ENCODE data around the gene CREB3L1.

DNA sequence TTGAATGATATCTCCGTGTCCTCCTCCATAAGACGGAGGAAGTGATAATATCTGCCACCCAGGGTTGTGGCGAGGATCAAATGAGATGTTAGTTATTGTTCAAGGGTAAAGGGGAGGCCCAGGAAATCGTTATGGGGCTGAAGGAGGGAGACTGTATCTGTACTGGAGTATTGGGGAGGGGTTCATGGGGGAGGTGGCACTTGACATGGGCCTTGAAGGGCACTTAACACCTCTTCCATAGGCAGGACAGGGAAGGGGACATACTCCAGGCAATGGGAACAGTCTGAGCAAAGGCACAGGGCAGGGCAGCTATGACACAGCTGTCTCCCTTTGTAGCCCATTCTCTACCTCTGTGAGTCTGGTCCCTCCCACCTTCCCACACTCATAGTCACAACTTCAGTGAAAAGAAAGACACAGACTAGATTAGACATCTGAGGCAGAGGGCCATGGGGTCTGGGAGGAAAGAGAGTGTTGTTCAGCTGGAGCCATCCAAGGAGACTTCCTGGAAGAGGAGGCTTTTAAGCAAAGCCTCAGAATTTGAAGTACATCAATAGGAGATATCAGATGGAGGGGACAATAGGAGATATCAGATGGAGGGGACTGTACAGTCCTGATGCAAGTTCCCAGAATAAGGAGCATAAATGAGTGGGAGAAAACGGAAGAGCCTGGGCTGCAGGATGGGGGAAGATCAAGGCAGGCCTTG, 54.0 kb downstream of the CREB3L1 start:
- TF ChIP-seq, protein P1, sequence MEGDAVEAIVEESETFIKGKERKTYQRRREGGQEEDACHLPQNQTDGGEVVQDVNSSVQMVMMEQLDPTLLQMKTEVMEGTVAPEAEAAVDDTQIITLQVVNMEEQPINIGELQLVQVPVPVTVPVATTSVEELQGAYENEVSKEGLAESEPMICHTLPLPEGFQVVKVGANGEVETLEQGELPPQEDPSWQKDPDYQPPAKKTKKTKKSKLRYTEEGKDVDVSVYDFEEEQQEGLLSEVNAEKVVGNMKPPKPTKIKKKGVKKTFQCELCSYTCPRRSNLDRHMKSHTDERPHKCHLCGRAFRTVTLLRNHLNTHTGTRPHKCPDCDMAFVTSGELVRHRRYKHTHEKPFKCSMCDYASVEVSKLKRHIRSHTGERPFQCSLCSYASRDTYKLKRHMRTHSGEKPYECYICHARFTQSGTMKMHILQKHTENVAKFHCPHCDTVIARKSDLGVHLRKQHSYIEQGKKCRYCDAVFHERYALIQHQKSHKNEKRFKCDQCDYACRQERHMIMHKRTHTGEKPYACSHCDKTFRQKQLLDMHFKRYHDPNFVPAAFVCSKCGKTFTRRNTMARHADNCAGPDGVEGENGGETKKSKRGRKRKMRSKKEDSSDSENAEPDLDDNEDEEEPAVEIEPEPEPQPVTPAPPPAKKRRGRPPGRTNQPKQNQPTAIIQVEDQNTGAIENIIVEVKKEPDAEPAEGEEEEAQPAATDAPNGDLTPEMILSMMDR (IDR thresholded peaks at IDR 0.05), result no peak
- TF ChIP-seq POLR2A (IDR thresholded peaks at IDR 0.05), result no peak

Data from right lobe of liver (tissue), 4 donors.